ENCODE measurements around the gene CABLES1. TPM values are rescaled to one million over a fixed set of nuclear protein-coding genes. Genes with fewer than 3 reads are reported as not detected.

CABLES1 gene
- total RNA-seq, 2 experiments from 2014 or later: not detected

- Histone ChIP-seq H3K4me1 (ENCODE audit: insufficient read depth, low read length) (no peaks in the 10 kb centered on the region), H3K27me3 (ENCODE audit: control insufficient read depth in 1 of 2, insufficient read depth in 2 of 2, low read length in 2 of 2) (no peaks in the 10 kb centered on the region), H3K27ac (ENCODE audit: low read depth in 1 of 2, low read length in 2 of 2) (no peak overlapping the region), H3K9me3 (ENCODE audit: control insufficient read depth in 1 of 2, insufficient read depth in 1 of 2, low read length in 2 of 2) (no peaks in the 10 kb centered on the region), H3K36me3 (ENCODE audit: insufficient read depth, low read length) (no peaks in the 10 kb centered on the region), H3K4me3 (ENCODE audit: low read length) (no peak overlapping the region)
- POLR2A ChIA-PET: no interaction called here
- no peak overlapping the region for H3K4me3 Mint-ChIP-seq
- no peaks in the 10 kb centered on the region for H3K36me3 Mint-ChIP-seq (ENCODE audit: low read depth)
- no peak for TF ChIP-seq CTCF (IDR thresholded peaks at IDR 0.05)
- H3K27ac Mint-ChIP-seq: no peak overlapping the region
- intact Hi-C loops (cut with DNase I, micrococcal nuclease): no loop called here
- CTCF ChIA-PET: no interaction called here
- no peaks in the 10 kb centered on the region for H3K4me1 Mint-ChIP-seq (ENCODE audit: low read depth)
- no peaks in the 10 kb centered on the region for H3K9me3 Mint-ChIP-seq
- no peak for ATAC-seq (ENCODE audit: poor library complexity)
- DNase-seq: no peak
- no peaks in the 10 kb centered on the region for H3K27me3 Mint-ChIP-seq
These were observed 38.6 kb downstream of the CABLES1 start for GRCh38 chr18:23173912-23174311.

- Histone ChIP-seq H3K27ac (ENCODE audit: low read depth in 1 of 2, low read length in 2 of 2) (no peak overlapping the region), H3K36me3 (ENCODE audit: insufficient read depth, low read length) (no peaks in the 10 kb centered on the region), H3K9me3 (ENCODE audit: control insufficient read depth in 1 of 2, insufficient read depth in 1 of 2, low read length in 2 of 2) (no peaks in the 10 kb centered on the region), H3K4me3 (ENCODE audit: low read length) (no peak overlapping the region), H3K4me1 (ENCODE audit: insufficient read depth, low read length) (no peaks in the 10 kb centered on the region), H3K27me3 (ENCODE audit: control insufficient read depth in 1 of 2, insufficient read depth in 2 of 2, low read length in 2 of 2) (no peaks in the 10 kb centered on the region)
- peaks cover 9% of the 10 kb centered on the region for H3K4me1 Mint-ChIP-seq (ENCODE audit: low read depth)
- POLR2A ChIA-PET: no interaction called here
- intact Hi-C loops (cut with DNase I, micrococcal nuclease): no loop called here
- H3K27me3 Mint-ChIP-seq: no peaks in the 10 kb centered on the region
- no peaks in the 10 kb centered on the region for H3K9me3 Mint-ChIP-seq
- CTCF ChIA-PET: no interaction called here
- DNase-seq: no peak
- no peak overlapping the region for H3K27ac Mint-ChIP-seq
- no peak overlapping the region for H3K4me3 Mint-ChIP-seq
- ATAC-seq (ENCODE audit: poor library complexity): no peak
- H3K36me3 Mint-ChIP-seq (ENCODE audit: low read depth): no peaks in the 10 kb centered on the region
- TF ChIP-seq CTCF (IDR thresholded peaks at IDR 0.05): no peak
These were observed 41.6 kb downstream of the CABLES1 start for GRCh38 chr18:23176701-23177432.

- CTCF ChIA-PET: no interaction called here
- Mint-ChIP-seq H3K4me3 (no peak overlapping the region), H3K27ac (no peak overlapping the region), H3K9me3 (no peaks in the 10 kb centered on the region), H3K27me3 (no peaks in the 10 kb centered on the region), H3K36me3 (ENCODE audit: low read depth) (no peaks in the 10 kb centered on the region), H3K4me1 (ENCODE audit: low read depth) (peaks cover 9% of the 10 kb centered on the region)
- no peaks in the 10 kb centered on the region for H3K9me3 ChIP-seq (ENCODE audit: control insufficient read depth in 1 of 2, insufficient read depth in 1 of 2, low read length in 2 of 2)
- DNase-seq (no peak), ATAC-seq (ENCODE audit: poor library complexity) (no peak)
- intact Hi-C loops (cut with DNase I, micrococcal nuclease): no loop called here
- no peaks in the 10 kb centered on the region for H3K36me3 ChIP-seq (ENCODE audit: insufficient read depth, low read length)
- POLR2A ChIA-PET: no interaction called here
- no peaks in the 10 kb centered on the region for H3K4me1 ChIP-seq (ENCODE audit: insufficient read depth, low read length)
- H3K27ac ChIP-seq (ENCODE audit: low read depth in 1 of 2, low read length in 2 of 2): no peak overlapping the region
- no peak for TF ChIP-seq CTCF (IDR thresholded peaks at IDR 0.05)
- H3K4me3 ChIP-seq (ENCODE audit: low read length): no peak overlapping the region
- no peaks in the 10 kb centered on the region for H3K27me3 ChIP-seq (ENCODE audit: control insufficient read depth in 1 of 2, insufficient read depth in 2 of 2, low read length in 2 of 2)
These were observed 42.3 kb downstream of the CABLES1 start for GRCh38 chr18:23177433-23178072.
